IMR-90 (cell line): ENCODE data around the gene SPHK2. TPM values are rescaled to one million over a fixed set of nuclear protein-coding genes. Genes with fewer than 3 reads are reported as not detected.

ENCODE experiments used
- ATAC-seq: fragments of 200-7000 bp; cut with Tn5 transposase; 2 replicates; pipeline ENCODE4 v1.9.1; 2020; ENCODE audit warnings: low read depth, mild to moderate bottlenecking, moderate library complexity
- BruUV-seq: library from RNA; stranded (reverse); fragments of 400-500 nt; replicated peaks from 2 replicates; lab custom pipeline; 2021; lab: Mats Ljungman, UMichigan
- CTCF ChIA-PET: fragments of 300-600 bp; formaldehyde crosslinking; extraction: SDS; loops from one replicate; lab custom pipeline; 2021; ENCODE audit warnings: antibody characterized with exemption; lab: Yijun Ruan, JAX
- POLR2A ChIA-PET: fragments of 300-600 bp; sonication (Branson Sonifier 250); formaldehyde crosslinking; loops from one replicate; lab custom pipeline; 2022; ENCODE audit warnings: antibody characterized with exemption; ENCODE audit not compliant: unreplicated experiment; lab: Charles Lee
- DNase-seq: peaks from one replicate; pipeline ENCODE4 v3.0.0; 2013
- H2AFZ ChIP-seq: replicated peaks from 2 replicates; pipeline ENCODE3; 2013; ENCODE audit warnings: low read length, mild to moderate bottlenecking; ENCODE audit not compliant: poor library complexity
- H2AK5ac ChIP-seq: 2 replicates; pipeline ENCODE4 v1.6.1; 2013; ENCODE audit warnings: low read depth, low read length, inconsistent platforms
- H2AK9ac ChIP-seq: replicated peaks from 2 replicates; pipeline ENCODE3; 2013; ENCODE audit warnings: mild to moderate bottlenecking, low read depth, low read length, moderate library complexity; ENCODE audit not compliant: poor library complexity
- H2BK120ac ChIP-seq: 2 replicates; pipeline ENCODE4 v1.6.1; 2013; ENCODE audit warnings: low read depth, low read length, inconsistent platforms
- H2BK15ac ChIP-seq: 3 replicates; pipeline ENCODE4 v1.6.1; 2013; ENCODE audit warnings: low read depth, low read length, inconsistent platforms
- H2BK20ac ChIP-seq: 2 replicates; pipeline ENCODE4 v1.6.1; 2013; ENCODE audit warnings: low read depth, mild to moderate bottlenecking, inconsistent platforms, low read length, moderate library complexity
- H2BK5ac ChIP-seq: 2 replicates; pipeline ENCODE4 v1.6.1; 2013; ENCODE audit warnings: mild to moderate bottlenecking, low read depth, low read length, inconsistent platforms; ENCODE audit not compliant: poor library complexity, severe bottlenecking
- H3K14ac ChIP-seq: replicated peaks from 2 replicates; pipeline ENCODE4 v1.6.1; 2013; ENCODE audit warnings: low read depth, low read length, inconsistent platforms
- H3K18ac ChIP-seq: 2 replicates; pipeline ENCODE4 v1.6.1; 2013; ENCODE audit warnings: low read depth, low read length, control low read depth
- H3K23ac ChIP-seq: 2 replicates; pipeline ENCODE4 v1.6.1; 2013; ENCODE audit warnings: low read depth, low read length, inconsistent platforms
- H3K27ac ChIP-seq: 2 replicates; pipeline ENCODE4 v1.5.1; 2013; ENCODE audit warnings: mild to moderate bottlenecking, control low read depth, low read length; ENCODE audit not compliant: insufficient read depth
- H3K27me3 ChIP-seq: 2 replicates; pipeline ENCODE4 v1.6.1; 2013; ENCODE audit warnings: low read length; ENCODE audit not compliant: control insufficient read depth, insufficient read depth
- H3K36me3 ChIP-seq: 2 replicates; pipeline ENCODE4 v1.6.1; 2013; ENCODE audit warnings: low read length, mixed read lengths; ENCODE audit not compliant: control insufficient read depth, insufficient read depth
- H3K4ac ChIP-seq: 2 replicates; pipeline ENCODE4 v1.6.1; 2013; ENCODE audit warnings: low read depth, low read length, inconsistent platforms
- H3K4me1 ChIP-seq: 2 replicates; pipeline ENCODE4 v1.6.1; 2013; ENCODE audit warnings: low read length, mixed read lengths; ENCODE audit not compliant: control insufficient read depth, insufficient read depth
- H3K4me2 ChIP-seq: 2 replicates; pipeline ENCODE4 v1.6.1; 2013; ENCODE audit warnings: low read depth, mild to moderate bottlenecking, control low read depth, low read length, moderate library complexity
- H3K4me3 ChIP-seq: 2 replicates; pipeline ENCODE4 v1.5.1; 2013; ENCODE audit warnings: low read depth, mild to moderate bottlenecking, control low read depth, low read length, moderate library complexity; ENCODE audit not compliant: insufficient read depth
- H3K56ac ChIP-seq: 2 replicates; pipeline ENCODE4 v1.6.1; 2013; ENCODE audit warnings: low read length, inconsistent platforms; ENCODE audit not compliant: insufficient read depth; ENCODE audit errors: extremely low read depth
- H3K79me1 ChIP-seq, 2 experiments: 2 replicates each; pipeline ENCODE4 v1.6.1; 2013; ENCODE audit warnings: low read length in 2 of 2, inconsistent platforms in 1 of 2, low read depth in 1 of 2
- H3K9ac ChIP-seq: 2 replicates; pipeline ENCODE4 v1.6.1; 2013; ENCODE audit warnings: low read depth, low read length, control low read depth
- H3K9me1 ChIP-seq: 2 replicates; pipeline ENCODE4 v1.6.1; 2013; ENCODE audit warnings: low read length, inconsistent platforms; ENCODE audit not compliant: insufficient read depth
- H3K9me3 ChIP-seq: 2 replicates; pipeline ENCODE4 v1.6.1; 2013; ENCODE audit warnings: low read length; ENCODE audit not compliant: control insufficient read depth, insufficient read depth
- H4K20me1 ChIP-seq: 2 replicates; pipeline ENCODE4 v1.6.1; 2013; ENCODE audit warnings: low read length, inconsistent platforms; ENCODE audit not compliant: insufficient read depth
- H4K5ac ChIP-seq: 2 replicates; pipeline ENCODE4 v1.6.1; 2013; ENCODE audit warnings: mild to moderate bottlenecking, low read depth, low read length, control low read depth
- H4K8ac ChIP-seq, 2 experiments: 2 replicates each; pipeline ENCODE4 v1.6.1; 2013; ENCODE audit warnings: low read depth in 2 of 2, low read length in 2 of 2, control low read depth in 1 of 2, inconsistent platforms in 1 of 2
- H4K91ac ChIP-seq: 2 replicates; pipeline ENCODE4 v1.6.1; 2013; ENCODE audit warnings: low read depth, low read length, inconsistent platforms; ENCODE audit not compliant: insufficient read depth
- NFE2L2 ChIP-seq: fragments of 150-350 bp; IDR thresholded peaks from 2 replicates; pipeline ENCODE4 v1.6.1; 2016; ENCODE audit warnings: low read depth, mild to moderate bottlenecking, low read length
- WGBS, 2 experiments: methylation state at CpG; one replicate each; pipeline versions ENCODE4 v1.1.5 to v1.1.7; 2013; ENCODE audit warnings: missing lambda C conversion rate in 2 of 2; ENCODE audit not compliant: insufficient read length in 1 of 2; ENCODE audit errors: extremely low coverage in 2 of 2; 5-methylcytosine and 5-hydroxymethylcytosine counted together
- dilution Hi-C: fragments of 300-500 bp; cut with HindIII; formaldehyde crosslinking; loops from one replicate; pipeline ENCODE4 v1.14.3; 2018; ENCODE audit warnings: low sequenced_read_pairs; ENCODE audit not compliant: unreplicated experiment
- in situ Hi-C: fragments of 300-500 bp; cut with MboI; formaldehyde crosslinking; loops from 3 replicates; pipeline ENCODE4 v1.14.3; 2019; ENCODE audit warnings: low sequenced_read_pairs, inconsistent platforms, mixed read lengths
- intact Hi-C: fragments of 100-400 bp; cut with micrococcal nuclease; formaldehyde crosslinking; loops from 2 replicates; pipeline ENCODE4 v1.10.0; 2022
- polyA plus RNA-seq, 3 experiments: library from polyadenylated mRNA; depleted of rRNA; stranded (reverse); fragments of >200 nt; gene quantifications; 2 replicates each; pipeline ENCODE4 v1.2.3, GENCODE V29; 2012; ENCODE audit warnings: low replicate concordance in 1 of 3
- total RNA-seq: library from RNA; depleted of rRNA; stranded (reverse); fragments of >200 nt; gene quantifications from 2 replicates; pipeline ENCODE4 v1.2.3, GENCODE V29; 2012

Gene SPHK2
- total and polyA plus RNA-seq, 2 of the 4 experiments (the other 2 are of a cell fraction): 1.6 to 9.9 TPM

DNA sequence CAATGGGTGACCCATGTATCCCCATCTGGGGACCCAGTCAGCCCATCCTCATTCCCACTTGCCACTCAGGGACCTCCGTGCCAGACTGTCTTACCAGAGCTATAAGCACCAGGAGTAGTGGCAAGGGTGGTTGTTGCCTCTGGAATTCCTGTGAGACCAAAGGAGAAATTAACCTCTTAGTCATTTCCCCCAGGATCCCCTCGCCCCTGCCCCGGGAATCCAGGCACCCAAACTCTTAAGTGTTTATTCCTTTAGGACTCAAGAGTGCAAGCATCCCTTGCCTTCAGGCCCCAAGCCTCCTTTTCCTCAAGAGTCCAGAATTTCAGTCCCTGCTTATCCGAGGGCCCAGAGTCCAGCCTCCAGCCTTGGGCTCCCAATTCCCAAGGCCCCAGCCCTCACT is 44.4 kb downstream of the SPHK2 start:
- Histone ChIP-seq H2BK15ac (no peak overlapping the region), H3K14ac (no peak overlapping the region), H2BK20ac (no peak overlapping the region), H3K79me1 (no peaks in the 10 kb centered on the region), H2AK9ac (peak overlapping the region; percentile 39), H2BK5ac (no peak overlapping the region), H3K18ac (no peak overlapping the region), H2AK5ac (no peak overlapping the region), H3K4me3 (no peak overlapping the region), H3K9me3 (no peaks in the 10 kb centered on the region), H3K9me1 (no peaks in the 10 kb centered on the region), H2BK120ac (no peak overlapping the region), H3K4ac (no peak overlapping the region), H2AFZ (no peak overlapping the region), H4K5ac (no peak overlapping the region), H3K9ac (no peak overlapping the region), H4K8ac (no peak overlapping the region), H3K27ac (no peak overlapping the region), H3K36me3 (no peaks in the 10 kb centered on the region), H3K4me1 (no peaks in the 10 kb centered on the region), H3K27me3 (peaks cover 2% of the 10 kb centered on the region), H3K56ac (no peak overlapping the region), H3K4me2 (no peak overlapping the region), H4K20me1 (no peaks in the 10 kb centered on the region), H4K91ac (no peak overlapping the region), H3K23ac (no peak overlapping the region)
- intact Hi-C loops (no loop called here), in situ Hi-C loops (no loop called here), dilution Hi-C loops (no loop called here)
- no peak for TF ChIP-seq NFE2L2
- BruUV-seq: no TSS peak
- ChIA-PET CTCF (no interaction called here), POLR2A (no interaction called here)
- DNase-seq (no peak), ATAC-seq (no peak)
- WGBS, 2 experiments: 81% methylated on average over 3 of the region's 4 CpGs; no CpG with 5 or more reads in 1 of the 2 experiments
